Bronchus fibroblast of lung (primary cell): Measurements from ENCODE around the gene AOC3. TPM values are rescaled to one million over a fixed set of nuclear protein-coding genes. Genes with fewer than 3 reads are reported as not detected.

Experiments
- total RNA-seq: library from RNA; depleted of rRNA; stranded (reverse); fragments of >200 nt; gene quantifications from 2 replicates; pipeline ENCODE4 v1.2.3, GENCODE V29; 2015

The AOC3 gene, protein sequence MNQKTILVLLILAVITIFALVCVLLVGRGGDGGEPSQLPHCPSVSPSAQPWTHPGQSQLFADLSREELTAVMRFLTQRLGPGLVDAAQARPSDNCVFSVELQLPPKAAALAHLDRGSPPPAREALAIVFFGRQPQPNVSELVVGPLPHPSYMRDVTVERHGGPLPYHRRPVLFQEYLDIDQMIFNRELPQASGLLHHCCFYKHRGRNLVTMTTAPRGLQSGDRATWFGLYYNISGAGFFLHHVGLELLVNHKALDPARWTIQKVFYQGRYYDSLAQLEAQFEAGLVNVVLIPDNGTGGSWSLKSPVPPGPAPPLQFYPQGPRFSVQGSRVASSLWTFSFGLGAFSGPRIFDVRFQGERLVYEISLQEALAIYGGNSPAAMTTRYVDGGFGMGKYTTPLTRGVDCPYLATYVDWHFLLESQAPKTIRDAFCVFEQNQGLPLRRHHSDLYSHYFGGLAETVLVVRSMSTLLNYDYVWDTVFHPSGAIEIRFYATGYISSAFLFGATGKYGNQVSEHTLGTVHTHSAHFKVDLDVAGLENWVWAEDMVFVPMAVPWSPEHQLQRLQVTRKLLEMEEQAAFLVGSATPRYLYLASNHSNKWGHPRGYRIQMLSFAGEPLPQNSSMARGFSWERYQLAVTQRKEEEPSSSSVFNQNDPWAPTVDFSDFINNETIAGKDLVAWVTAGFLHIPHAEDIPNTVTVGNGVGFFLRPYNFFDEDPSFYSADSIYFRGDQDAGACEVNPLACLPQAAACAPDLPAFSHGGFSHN
- total RNA-seq = under 0.01 and 0.15 TPM in 2 replicates

GRCh38 chr17:42850954-42851353 is at the start of gene AOC3:
Gene AOC3 (plus strand): TSS chr17:42851199. CDS start chr17:42851344, 145 bp downstream.

GRCh38 chr17:42832934-42833766 is 17.8 kb upstream of the AOC3 start, which contains the start of gene PSME3:
Gene PSME3 (plus strand): TSS chr17:42833397. CDS start chr17:42833632, 235 bp downstream.

GRCh38 chr17:42844271-42844670 is 6.7 kb upstream of the AOC3 start, which contains the start of gene AOC2:
Gene AOC2 (plus strand): TSS chr17:42844580. CDS start chr17:42844627, 47 bp downstream.

DNA sequence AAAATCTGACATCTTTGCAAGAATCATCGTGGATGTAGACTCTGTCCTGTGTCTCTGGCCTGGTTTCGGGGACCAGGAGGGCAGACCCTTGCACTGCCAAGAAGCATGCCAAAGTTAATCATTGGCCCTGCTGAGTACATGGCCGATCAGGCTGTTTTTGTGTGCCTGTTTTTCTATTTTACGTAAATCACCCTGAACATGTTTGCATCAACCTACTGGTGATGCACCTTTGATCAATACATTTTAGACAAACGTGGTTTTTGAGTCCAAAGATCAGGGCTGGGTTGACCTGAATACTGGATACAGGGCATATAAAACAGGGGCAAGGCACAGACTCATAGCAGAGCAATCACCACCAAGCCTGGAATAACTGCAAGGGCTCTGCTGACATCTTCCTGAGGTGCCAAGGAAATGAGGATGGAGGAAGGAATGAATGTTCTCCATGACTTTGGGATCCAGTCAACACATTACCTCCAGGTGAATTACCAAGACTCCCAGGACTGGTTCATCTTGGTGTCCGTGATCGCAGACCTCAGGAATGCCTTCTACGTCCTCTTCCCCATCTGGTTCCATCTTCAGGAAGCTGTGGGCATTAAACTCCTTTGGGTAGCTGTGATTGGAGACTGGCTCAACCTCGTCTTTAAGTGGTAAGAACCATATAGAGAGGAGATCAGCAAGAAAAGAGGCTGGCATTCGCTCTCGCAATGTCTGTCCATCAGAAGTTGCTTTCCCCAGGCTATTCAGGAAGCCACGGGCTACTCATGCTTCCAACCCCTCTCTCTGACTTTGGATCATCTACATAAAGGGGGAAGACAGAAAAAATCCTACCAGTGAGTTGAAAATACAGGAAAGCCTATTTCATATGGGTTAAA is 49.7 kb downstream of the AOC3 start, which contains the start of gene G6PC1:
Gene G6PC1 (plus strand): TSS at position 340 of the 872 bp plus-strand sequence. CDS start 78 bp downstream, at position 418.

Other genes starting within 250 kb of the AOC3 start
- 33.3 and 38.8 TPM in 2 replicates for gene RETREG3, start 241.8 kb upstream of the AOC3 start, total RNA-seq
- gene TUBG1, start 241.5 kb upstream of the AOC3 start, total RNA-seq = 119 and 128 TPM in 2 replicates
- 8.5 and 11.8 TPM in 2 replicates for gene TUBG2, start 191.9 kb upstream of the AOC3 start, total RNA-seq
- gene PLEKHH3, start 174.2 kb upstream of the AOC3 start, total RNA-seq = 18.4 and 24.0 TPM in 2 replicates
- 4.3 and 4.7 TPM in 2 replicates for gene CCR10, start 169.4 kb upstream of the AOC3 start, total RNA-seq
- gene CNTNAP1, start 168.7 kb upstream of the AOC3 start, total RNA-seq = 16.0 and 16.4 TPM in 2 replicates
- 8.2 and 9.4 TPM in 2 replicates for gene EZH1, start 106.2 kb upstream of the AOC3 start, total RNA-seq
- gene RAMP2, start 90.0 kb upstream of the AOC3 start, total RNA-seq = 0.59 and 1.5 TPM in 2 replicates
- 96.5 and 96.9 TPM in 2 replicates for gene VPS25, start 77.8 kb upstream of the AOC3 start, total RNA-seq
- gene WNK4, start 70.6 kb upstream of the AOC3 start, total RNA-seq = 0.74 and 1.7 TPM in 2 replicates
- gene COA3, start 52.5 kb upstream of the AOC3 start, total RNA-seq = 90.8 and 94.0 TPM in 2 replicates
- gene CNTD1, start 52.3 kb upstream of the AOC3 start, total RNA-seq = not detected in 2 replicates
- 76.7 and 87.3 TPM in 2 replicates for gene BECN1, start 26.9 kb upstream of the AOC3 start, total RNA-seq
- 96.9 and 104 TPM in 2 replicates for gene PSME3, start 17.8 kb upstream of the AOC3 start, total RNA-seq
- gene AOC2, start 6.6 kb upstream of the AOC3 start, total RNA-seq = 0.34 and 0.74 TPM in 2 replicates
- gene G6PC1, start 49.6 kb downstream of the AOC3 start, total RNA-seq = not detected in 2 replicates
- gene AARSD1, start 113.3 kb downstream of the AOC3 start, total RNA-seq = 27.2 and 31.5 TPM in 2 replicates
- 0.15 and 0.50 TPM in 2 replicates for gene PTGES3L, start 128.9 kb downstream of the AOC3 start, total RNA-seq
- 4.8 and 5.4 TPM in 2 replicates for gene RUNDC1, start 129.4 kb downstream of the AOC3 start, total RNA-seq
- 1,301 and 1,423 TPM in 2 replicates for gene RPL27, start 147.2 kb downstream of the AOC3 start, total RNA-seq
- 22.5 and 24.1 TPM in 2 replicates for gene IFI35, start 155.6 kb downstream of the AOC3 start, total RNA-seq
- 189 and 196 TPM in 2 replicates for gene VAT1, start 171.2 kb downstream of the AOC3 start, total RNA-seq
- 0.45 and 0.50 TPM in 2 replicates for gene RND2, start 174.0 kb downstream of the AOC3 start, total RNA-seq